ENCODE results near the gene GNB5. TPM values are rescaled to one million over a fixed set of nuclear protein-coding genes. Genes with fewer than 3 reads are reported as not detected.

The GNB5 gene
- total RNA-seq, 2 donors from 2014 or later = 27.9 to 43.2 TPM

GRCh38 chr15:52213206-52213605 is 22.0 kb upstream of the GNB5 start:
- H3K36me3 ChIP-seq = no peaks in the 10 kb centered on the region
- H3K4me3 ChIP-seq = no peak overlapping the region
- H3K27me3 ChIP-seq (replicated peaks; ENCODE audit: insufficient read depth) = no peaks in the 10 kb centered on the region
- H3K27ac ChIP-seq = no peak overlapping the region
- DNase-seq (ENCODE audit: low spot score) (no peak), ATAC-seq (ENCODE audit: insufficient number of reproducible peaks, low FRiP score, low read depth) (no peak)
- H3K4me1 ChIP-seq (ENCODE audit: control insufficient read depth in 1 of 2, low read depth in 2 of 2) = no peaks in the 10 kb centered on the region
- TF ChIP-seq CTCF (IDR thresholded peaks at IDR 0.05) = no peak
- no peaks in the 10 kb centered on the region for H3K9me3 ChIP-seq

GRCh38 chr15:52208306-52208946 is 17.2 kb upstream of the GNB5 start:
- peak; percentile 29 for TF ChIP-seq CTCF (IDR thresholded peaks at IDR 0.05)
- DNase-seq (ENCODE audit: low spot score) (no peak), ATAC-seq (ENCODE audit: insufficient number of reproducible peaks, low FRiP score, low read depth) (no peak)
- Histone ChIP-seq H3K27me3 (replicated peaks; ENCODE audit: insufficient read depth) (no peaks in the 10 kb centered on the region), H3K36me3 (no peaks in the 10 kb centered on the region), H3K4me1 (ENCODE audit: control insufficient read depth in 1 of 2, low read depth in 2 of 2) (no peaks in the 10 kb centered on the region), H3K27ac (no peak overlapping the region), H3K4me3 (no peak overlapping the region), H3K9me3 (no peaks in the 10 kb centered on the region)

GRCh38 chr15:52207191-52207590 is 16.0 kb upstream of the GNB5 start:
- H3K4me1 ChIP-seq (ENCODE audit: control insufficient read depth in 1 of 2, low read depth in 2 of 2) = no peaks in the 10 kb centered on the region
- H3K4me3 ChIP-seq = no peak overlapping the region
- H3K9me3 ChIP-seq = no peaks in the 10 kb centered on the region
- H3K27ac ChIP-seq = no peak overlapping the region
- no peaks in the 10 kb centered on the region for H3K27me3 ChIP-seq (replicated peaks; ENCODE audit: insufficient read depth)
- ATAC-seq (ENCODE audit: insufficient number of reproducible peaks, low FRiP score, low read depth) (no peak), DNase-seq (ENCODE audit: low spot score) (no peak)
- TF ChIP-seq CTCF (IDR thresholded peaks at IDR 0.05) = no peak
- H3K36me3 ChIP-seq = no peaks in the 10 kb centered on the region

- Histone ChIP-seq H3K27ac (no peak overlapping the region), H3K4me1 (ENCODE audit: control insufficient read depth in 1 of 2, low read depth in 2 of 2) (no peaks in the 10 kb centered on the region), H3K4me3 (no peak overlapping the region), H3K9me3 (no peaks in the 10 kb centered on the region), H3K36me3 (no peaks in the 10 kb centered on the region), H3K27me3 (replicated peaks; ENCODE audit: insufficient read depth) (no peaks in the 10 kb centered on the region)
- no peak for ATAC-seq (ENCODE audit: insufficient number of reproducible peaks, low FRiP score, low read depth)
- no peak for TF ChIP-seq CTCF (IDR thresholded peaks at IDR 0.05)
- DNase-seq (ENCODE audit: low spot score) = no peak
These were observed 15.3 kb upstream of the GNB5 start for GRCh38 chr15:52206446-52206845.

- H3K4me1 ChIP-seq (ENCODE audit: control insufficient read depth in 1 of 2, low read depth in 2 of 2) = no peaks in the 10 kb centered on the region
- ATAC-seq (ENCODE audit: insufficient number of reproducible peaks, low FRiP score, low read depth) = no peak
- no peak for TF ChIP-seq CTCF (IDR thresholded peaks at IDR 0.05)
- no peaks in the 10 kb centered on the region for H3K9me3 ChIP-seq
- no peaks in the 10 kb centered on the region for H3K27me3 ChIP-seq (replicated peaks; ENCODE audit: insufficient read depth)
- no peak overlapping the region for H3K27ac ChIP-seq
- no peak for DNase-seq (ENCODE audit: low spot score)
- H3K4me3 ChIP-seq = no peak overlapping the region
- no peaks in the 10 kb centered on the region for H3K36me3 ChIP-seq
These were observed 13.5 kb upstream of the GNB5 start for GRCh38 chr15:52204657-52205056.

All from thoracic aorta (tissue), 2 donors.